Measurements from ENCODE around the gene MAPKBP1.

Gene MAPKBP1

GRCh38 chr15:41829959-41830646 lies 55.8 kb downstream of the MAPKBP1 start:
- DNase-seq = no peak

DNA sequence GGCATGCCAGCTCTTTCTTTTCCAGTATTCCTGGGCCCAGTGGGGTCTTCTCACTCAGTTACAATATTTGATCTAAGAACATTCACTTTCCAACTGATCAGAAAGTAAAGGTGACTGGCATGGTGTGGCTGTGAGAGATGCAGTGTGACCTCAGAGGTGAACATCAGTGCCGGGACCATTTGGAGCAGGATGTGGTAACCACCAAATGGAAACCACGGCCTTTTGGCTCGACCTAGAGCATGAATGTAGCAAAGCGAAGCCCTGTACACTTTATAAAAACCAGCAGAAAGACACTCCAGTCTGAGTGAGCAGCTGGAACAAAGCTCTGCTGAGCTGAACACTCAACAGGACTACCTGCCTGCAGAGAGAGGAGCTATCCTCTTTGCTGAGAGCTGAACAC lies 57.0 kb downstream of the MAPKBP1 start:
- DNase-seq = peak; percentile 66

GRCh38 chr15:41832208-41832607 lies 57.9 kb downstream of the MAPKBP1 start:
- DNase-seq = no peak

GRCh38 chr15:41832875-41833274 lies 58.6 kb downstream of the MAPKBP1 start:
- DNase-seq = peak; percentile 43

GRCh38 chr15:41834096-41834495 lies 59.8 kb downstream of the MAPKBP1 start:
- no peak for DNase-seq

DNA sequence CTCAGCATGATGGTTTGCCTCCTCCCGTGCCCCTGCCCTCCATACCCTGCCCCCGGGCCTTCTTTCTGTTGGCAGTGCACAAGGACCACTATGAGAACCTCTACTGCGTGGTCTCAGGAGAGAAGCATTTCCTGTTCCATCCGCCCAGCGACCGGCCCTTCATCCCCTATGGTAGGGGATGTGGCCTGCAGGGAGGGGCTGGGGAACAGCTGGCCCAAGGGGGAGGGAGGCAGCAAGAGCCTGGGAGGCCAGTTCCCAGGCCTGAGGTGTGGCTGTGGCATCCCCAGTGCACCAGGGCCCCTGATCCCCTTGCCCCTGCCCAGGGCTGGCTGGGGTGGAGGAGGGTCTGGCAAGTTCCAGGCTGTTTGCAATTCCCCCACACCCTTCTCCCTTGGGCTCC lies 61.8 kb downstream of the MAPKBP1 start:
- no peak for DNase-seq

GRCh38 chr15:41836713-41837454 lies 62.6 kb downstream of the MAPKBP1 start:
- no peak for DNase-seq

GRCh38 chr15:41838400-41838897 lies 64.2 kb downstream of the MAPKBP1 start, which contains the start of gene PLA2G4B:
Gene PLA2G4B, plus strand, starts transcription at chr15:41838847. Its CDS starts 67 bp downstream, at chr15:41838914.
- no peak for DNase-seq

GRCh38 chr15:41839781-41840491 lies 65.7 kb downstream of the MAPKBP1 start:
- no peak for DNase-seq

GRCh38 chr15:41840673-41841072 lies 66.4 kb downstream of the MAPKBP1 start:
- DNase-seq = no peak

- no peak for DNase-seq
Observed at GRCh38 chr15:41841131-41841530, 66.8 kb downstream of the MAPKBP1 start.

GRCh38 chr15:41842229-41842628 lies 67.9 kb downstream of the MAPKBP1 start:
- DNase-seq = no peak

GRCh38 chr15:41843571-41843970 lies 69.3 kb downstream of the MAPKBP1 start:
- no peak for DNase-seq

- DNase-seq = no peak
Observed at GRCh38 chr15:41844814-41845213, 70.5 kb downstream of the MAPKBP1 start.

GRCh38 chr15:41847206-41847605 lies 72.9 kb downstream of the MAPKBP1 start:
- DNase-seq = no peak

- no peak for DNase-seq
Observed at GRCh38 chr15:41847981-41848380, 73.7 kb downstream of the MAPKBP1 start.

GRCh38 chr15:41848631-41849030 lies 74.3 kb downstream of the MAPKBP1 start:
- no peak for DNase-seq

DNA sequence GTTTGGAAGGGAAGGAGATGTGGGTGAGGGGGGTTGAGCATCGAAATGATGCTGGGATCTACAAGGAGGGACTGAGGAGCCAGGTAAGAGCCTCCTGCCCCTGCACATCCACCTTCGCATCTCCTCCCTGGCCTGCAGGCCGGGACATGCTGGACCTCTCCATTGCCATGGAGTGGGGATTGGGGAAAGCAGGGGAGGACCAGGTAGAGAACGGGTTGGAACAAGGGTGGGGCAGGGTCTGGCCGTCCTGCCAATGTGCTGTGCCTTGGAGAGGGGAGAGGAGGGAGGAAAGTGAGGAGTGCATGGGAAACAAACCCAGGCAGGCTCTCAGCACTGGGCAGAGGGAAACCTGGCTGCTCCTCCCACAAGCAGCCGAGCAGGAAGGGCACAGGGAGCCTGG lies 74.9 kb downstream of the MAPKBP1 start:
- no peak for DNase-seq

DNA sequence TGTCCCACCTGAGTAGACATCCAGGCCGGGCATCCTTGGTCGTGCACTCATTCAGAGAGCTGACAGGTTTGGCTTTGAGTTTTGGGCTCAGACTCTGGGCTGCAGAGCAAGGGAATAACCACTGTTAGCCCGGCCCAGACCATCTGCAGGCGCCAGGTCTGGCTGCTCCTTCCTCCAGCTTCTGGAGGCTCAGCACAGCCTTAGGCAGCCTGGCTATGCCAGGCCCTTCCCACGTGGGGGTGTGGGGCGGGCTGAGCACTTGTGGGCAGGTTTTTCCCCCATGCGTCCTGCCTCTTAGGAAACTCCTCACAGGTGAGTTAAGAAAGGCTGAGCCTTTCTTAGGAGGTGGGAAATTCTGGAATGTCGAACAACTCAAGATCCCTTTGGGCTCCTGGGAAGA lies 75.6 kb downstream of the MAPKBP1 start:
- no peak for DNase-seq

DNA sequence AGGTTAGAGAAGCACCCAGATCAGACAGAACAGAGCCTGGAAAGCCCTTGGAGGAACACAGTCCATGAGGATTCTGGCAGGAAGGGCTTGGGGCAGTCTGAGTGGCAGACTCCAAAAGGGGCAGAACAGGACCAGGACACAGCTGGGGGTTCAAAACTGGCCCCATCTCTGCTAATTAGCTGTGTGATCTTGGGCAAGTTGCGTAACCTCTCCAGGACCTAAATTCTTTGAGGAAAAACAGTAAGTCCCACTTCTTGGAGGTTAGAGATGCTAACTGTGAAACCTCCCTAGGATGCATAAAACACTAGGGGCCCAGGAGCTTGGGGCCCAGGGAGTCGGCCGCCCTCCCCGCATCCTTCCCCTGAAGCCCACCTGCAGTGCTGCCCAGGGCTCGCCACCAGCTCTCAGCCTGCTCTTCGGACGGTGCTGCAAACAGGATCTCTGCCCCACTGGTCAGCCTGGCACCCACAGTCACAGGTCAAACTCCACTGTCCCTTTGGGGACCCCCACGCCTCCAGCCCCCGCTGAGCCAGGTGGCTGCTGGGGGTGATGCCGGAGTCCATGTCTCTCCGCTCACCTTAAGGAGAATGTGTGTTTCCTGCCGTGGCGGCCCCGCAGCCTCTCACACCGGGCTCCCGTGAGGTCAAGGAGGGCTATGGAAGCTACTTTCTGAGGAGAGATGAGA lies 76.3 kb downstream of the MAPKBP1 start:
- no peak for DNase-seq

DNA sequence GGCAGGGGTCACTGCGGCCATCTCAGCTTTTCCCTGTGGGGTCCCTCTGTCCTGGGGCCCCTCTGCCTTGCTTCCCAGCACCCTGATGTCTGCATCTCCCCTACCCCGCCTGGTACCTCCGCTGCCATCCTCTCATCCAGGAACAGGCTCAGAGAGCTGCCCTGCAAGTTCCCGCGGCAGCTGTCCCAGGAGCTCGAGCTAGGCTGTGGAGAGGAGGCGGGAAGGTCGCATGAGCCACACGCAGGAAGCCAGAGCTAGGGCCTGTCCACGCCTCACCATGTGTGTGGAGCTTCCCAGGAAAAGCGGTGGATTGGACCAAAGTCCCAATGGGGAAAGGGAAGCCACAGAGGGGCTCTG lies 76.9 kb downstream of the MAPKBP1 start:
- DNase-seq = no peak

- no peak for DNase-seq
Observed at GRCh38 chr15:41851755-41852370, 77.6 kb downstream of the MAPKBP1 start.
